GM18867 (cell line): Measurements from ENCODE around the gene PMEL.
"Not testable (repeated sequence)": the region's sequence is repeated elsewhere in the genome, so short reads cannot be mapped to it uniquely, and the experiment has no call there.

Experiments
- ATAC-seq: cut with Tn5 transposase; IDR thresholded peaks from one replicate; pipeline ENCODE4 v1.9.1; 2021; ENCODE audit warnings: mild to moderate bottlenecking, moderate library complexity; ENCODE audit not compliant: unreplicated experiment

PMEL gene

GRCh38 chr12:55983232-55983842 is 17.5 kb upstream of the PMEL start:
- ATAC-seq, result no peak

- no peak for ATAC-seq
Observed at GRCh38 chr12:55982319-55982936, 16.6 kb upstream of the PMEL start.

GRCh38 chr12:55981882-55982281 is 16.0 kb upstream of the PMEL start:
- not testable (repeated sequence) for ATAC-seq

- ATAC-seq, result no peak
Observed at GRCh38 chr12:55979069-55979468, 13.2 kb upstream of the PMEL start.

GRCh38 chr12:55978393-55978792 is 12.6 kb upstream of the PMEL start:
- no peak for ATAC-seq

GRCh38 chr12:55974308-55974730 is 8.5 kb upstream of the PMEL start:
- ATAC-seq, result peak; percentile 18

GRCh38 chr12:55973599-55974307 is 7.9 kb upstream of the PMEL start, which contains the start of gene RAB5B:
TSS of gene RAB5B (plus strand) at chr12:55974078. CDS start at chr12:55986961, 12,883 bp downstream.
- ATAC-seq, result peak; percentile 90

GRCh38 chr12:55972911-55973598 is 7.2 kb upstream of the PMEL start:
- ATAC-seq, result no peak

- ATAC-seq, result no peak
Observed at GRCh38 chr12:55972456-55972855, 6.6 kb upstream of the PMEL start.

- no peak for ATAC-seq
Observed at GRCh38 chr12:55972042-55972441, 6.2 kb upstream of the PMEL start.

- no peak for ATAC-seq
Observed at GRCh38 chr12:55970775-55971174, 4.9 kb upstream of the PMEL start.

- ATAC-seq, result no peak
Observed at GRCh38 chr12:55969356-55969755, 3.5 kb upstream of the PMEL start.

GRCh38 chr12:55966408-55967281 is 803 bp upstream of the PMEL start, which contains the start of gene CDK2:
TSS of gene CDK2 (plus strand) at chr12:55966830. CDS start at chr12:55967009, 179 bp downstream.
- ATAC-seq, result peak; percentile 95

- ATAC-seq, result no peak
Observed at GRCh38 chr12:55965240-55965639, 602 bp downstream of the PMEL start.

GRCh38 chr12:55963760-55964159 is 2.1 kb downstream of the PMEL start:
- ATAC-seq, result no peak

- no peak for ATAC-seq
Observed at GRCh38 chr12:55957106-55957859, 8.6 kb downstream of the PMEL start.

- ATAC-seq, result peak; percentile 41
Observed at GRCh38 chr12:55955800-55956508, 9.9 kb downstream of the PMEL start.

GRCh38 chr12:55955344-55955743 is 10.5 kb downstream of the PMEL start:
- ATAC-seq, result no peak

- no peak for ATAC-seq
Observed at GRCh38 chr12:55946553-55946952, 19.3 kb downstream of the PMEL start.
